Activated CD8-positive, alpha-beta T cell treated with anti-CD3 and anti-CD28 coated beads for 36 hours (primary cell): Measurements from ENCODE around the gene OCEL1. TPM values are rescaled to one million over a fixed set of nuclear protein-coding genes. Genes with fewer than 3 reads are reported as not detected.
"Not testable (repeated sequence)": the region's sequence is repeated elsewhere in the genome, so short reads cannot be mapped to it uniquely, and the experiment has no call there.

Source experiments
- ATAC-seq: fragments of 200-7000 bp; cut with Tn5 transposase; one replicate; pipeline ENCODE4 v1.10.0; 2021; ENCODE audit warnings: mild to moderate bottlenecking, moderate library complexity
- CTCF ChIA-PET: fragments of 350-600 bp; sonication (Branson Sonifier 250); formaldehyde crosslinking; loops from one replicate; lab custom pipeline; 2021; ENCODE audit warnings: antibody characterized with exemption; lab: Charles Lee
- POLR2A ChIA-PET: fragments of 350-600 bp; sonication (Branson Sonifier 250); formaldehyde crosslinking; loops from one replicate; lab custom pipeline; 2021; ENCODE audit warnings: antibody characterized with exemption; lab: Charles Lee
- DNase-seq: peaks from one replicate; pipeline ENCODE4 v3.0.0-alpha.2; 2020
- H3K27ac Mint-ChIP-seq: one replicate; pipeline ENCODE4 v1.8.0; 2021; ENCODE audit warnings: mild to moderate bottlenecking, mixed read lengths
- H3K27me3 Mint-ChIP-seq: one replicate; pipeline ENCODE4 v1.8.0; 2021; ENCODE audit warnings: mixed read lengths
- H3K36me3 Mint-ChIP-seq: one replicate; pipeline ENCODE4 v1.8.0; 2021; ENCODE audit warnings: low read depth, mixed read lengths
- H3K4me1 Mint-ChIP-seq: one replicate; pipeline ENCODE4 v1.8.0; 2021; ENCODE audit warnings: low read depth, mixed read lengths
- H3K4me3 Mint-ChIP-seq: one replicate; pipeline ENCODE4 v1.8.0; 2021; ENCODE audit warnings: mild to moderate bottlenecking, moderate library complexity, mixed read lengths
- H3K9me3 Mint-ChIP-seq: one replicate; pipeline ENCODE4 v1.8.0; 2021; ENCODE audit warnings: mixed read lengths
- intact Hi-C: fragments of 100-400 bp; cut with micrococcal nuclease; formaldehyde crosslinking; loops from one replicate; pipeline ENCODE4 v1.10.0; 2022
- total RNA-seq, 2 experiments: library from RNA; stranded (reverse); gene quantifications; one replicate each; pipeline ENCODE4 v1.2.3, GENCODE V29; 2021
- TF ChIP-seq, protein P1 (sequence below): fragments of 200-600 bp; IDR thresholded peaks from one replicate; pipeline ENCODE4 v1.8.0; 2022; ENCODE audit warnings: antibody characterized with exemption, mild to moderate bottlenecking

OCEL1 gene
- total RNA-seq, 2 experiments from 2014 or later = 20.1 TPM

DNA sequence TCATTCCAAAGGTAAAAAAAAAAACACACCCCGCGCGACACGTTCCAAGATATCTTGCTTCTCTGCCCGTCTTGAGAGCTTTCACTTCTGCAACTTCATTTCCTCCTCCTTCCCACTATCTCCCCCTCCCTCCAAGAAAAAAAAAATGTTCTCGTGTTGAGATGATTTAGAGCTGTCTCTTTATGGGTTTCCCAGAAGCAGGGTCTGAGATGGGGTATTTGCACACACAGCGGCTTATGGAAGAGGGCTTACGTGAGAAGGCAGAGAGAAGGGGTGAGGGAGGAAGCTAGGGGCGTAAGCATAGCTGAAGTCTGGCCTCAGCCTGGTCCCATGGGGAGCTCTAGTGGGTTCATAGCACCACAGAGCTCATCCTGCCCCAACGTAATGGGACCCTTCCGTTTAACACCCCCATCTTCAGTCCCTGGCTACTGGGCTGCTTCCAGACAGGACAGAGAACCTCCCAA, 42.1 kb upstream of the OCEL1 start:
- Mint-ChIP-seq H3K9me3 (no peaks in the 10 kb centered on the region), H3K4me1 (peaks cover 20% of the 10 kb centered on the region), H3K4me3 (peak overlapping the region; percentile 72), H3K27ac (peak overlapping the region; percentile 97), H3K36me3 (peaks cover 33% of the 10 kb centered on the region), H3K27me3 (no peaks in the 10 kb centered on the region)
- intact Hi-C loops = no loop called here
- ChIA-PET CTCF (interaction anchor here (0.6 to 2.9 kb wide), 5 partner anchors 8 to 117 kb away, joined by 3 to 13 read pairs (median 4); no protein-coding TSS in a partner anchor), POLR2A (interaction anchor here (0.7 to 3.3 kb wide), 10 partner anchors 10 to 227 kb away, joined by 3 to 13 read pairs (median 4); partner anchors contain the start of gene OCEL1)
- DNase-seq (peak; percentile 42), ATAC-seq (peak; percentile 67)
- TF ChIP-seq, protein P1, sequence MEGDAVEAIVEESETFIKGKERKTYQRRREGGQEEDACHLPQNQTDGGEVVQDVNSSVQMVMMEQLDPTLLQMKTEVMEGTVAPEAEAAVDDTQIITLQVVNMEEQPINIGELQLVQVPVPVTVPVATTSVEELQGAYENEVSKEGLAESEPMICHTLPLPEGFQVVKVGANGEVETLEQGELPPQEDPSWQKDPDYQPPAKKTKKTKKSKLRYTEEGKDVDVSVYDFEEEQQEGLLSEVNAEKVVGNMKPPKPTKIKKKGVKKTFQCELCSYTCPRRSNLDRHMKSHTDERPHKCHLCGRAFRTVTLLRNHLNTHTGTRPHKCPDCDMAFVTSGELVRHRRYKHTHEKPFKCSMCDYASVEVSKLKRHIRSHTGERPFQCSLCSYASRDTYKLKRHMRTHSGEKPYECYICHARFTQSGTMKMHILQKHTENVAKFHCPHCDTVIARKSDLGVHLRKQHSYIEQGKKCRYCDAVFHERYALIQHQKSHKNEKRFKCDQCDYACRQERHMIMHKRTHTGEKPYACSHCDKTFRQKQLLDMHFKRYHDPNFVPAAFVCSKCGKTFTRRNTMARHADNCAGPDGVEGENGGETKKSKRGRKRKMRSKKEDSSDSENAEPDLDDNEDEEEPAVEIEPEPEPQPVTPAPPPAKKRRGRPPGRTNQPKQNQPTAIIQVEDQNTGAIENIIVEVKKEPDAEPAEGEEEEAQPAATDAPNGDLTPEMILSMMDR = no peak

DNA sequence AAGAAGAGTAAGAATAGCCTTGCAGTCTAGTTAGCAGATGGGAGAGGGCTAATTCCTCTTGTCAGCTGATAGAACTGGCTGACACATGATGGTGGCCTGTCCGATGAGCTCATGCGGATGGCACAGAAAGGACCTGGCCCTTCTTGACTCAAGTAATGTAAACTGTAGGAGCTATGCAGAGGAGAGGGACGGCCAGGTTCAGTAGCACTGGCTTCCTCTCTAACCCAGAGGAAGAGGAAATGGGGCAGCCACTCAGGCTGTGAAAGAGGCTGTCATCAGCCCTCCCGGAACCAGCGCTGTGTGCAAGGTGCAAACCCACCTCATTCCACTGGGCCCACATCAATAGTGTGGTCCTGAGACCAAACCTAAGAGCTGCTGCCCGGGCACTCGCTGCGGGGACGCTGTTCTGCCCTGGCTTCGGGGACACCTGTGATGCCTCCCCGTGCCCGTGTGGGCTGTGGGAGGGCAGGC, 41.6 kb upstream of the OCEL1 start:
- DNase-seq (peak; percentile 72), ATAC-seq (peak; percentile 82)
- TF ChIP-seq, protein P1 = no peak
- no peaks in the 10 kb centered on the region for H3K27me3 Mint-ChIP-seq
- H3K27ac Mint-ChIP-seq = peak overlapping the region; percentile 97
- no peaks in the 10 kb centered on the region for H3K9me3 Mint-ChIP-seq
- CTCF ChIA-PET = interaction anchor here (0.6 to 2.9 kb wide), 3 partner anchors 9 to 117 kb away, joined by 3 to 13 read pairs (median 4); no protein-coding TSS in a partner anchor
- POLR2A ChIA-PET = interaction anchor here (0.7 to 3.3 kb wide), 10 partner anchors 11 to 226 kb away, joined by 3 to 13 read pairs (median 4); partner anchors contain the start of gene OCEL1
- peak overlapping the region; percentile 72 for H3K4me3 Mint-ChIP-seq
- intact Hi-C loops = no loop called here
- peaks cover 36% of the 10 kb centered on the region for H3K36me3 Mint-ChIP-seq
- H3K4me1 Mint-ChIP-seq = peaks cover 20% of the 10 kb centered on the region

DNA sequence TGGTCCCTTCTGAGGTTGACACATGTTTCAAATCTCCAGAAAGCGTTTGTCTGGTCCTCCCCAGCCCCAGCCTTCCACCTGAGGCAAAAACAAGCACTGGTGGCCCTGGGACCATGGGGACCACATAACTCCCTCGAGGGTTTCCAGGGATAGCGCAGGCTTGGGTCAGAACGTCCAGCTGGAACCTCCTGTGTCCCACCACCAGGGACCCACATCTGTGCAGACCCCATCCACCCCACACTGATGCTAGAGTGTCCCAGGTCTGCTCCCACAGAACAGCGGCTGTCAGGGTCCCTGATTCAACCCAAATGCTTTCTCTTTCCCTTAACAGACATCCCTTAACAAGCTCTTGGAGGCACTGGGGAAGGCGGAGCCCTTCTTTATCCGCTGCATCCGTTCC, 40.4 kb upstream of the OCEL1 start:
- Mint-ChIP-seq H3K9me3 (no peaks in the 10 kb centered on the region), H3K4me1 (peaks cover 20% of the 10 kb centered on the region), H3K4me3 (no peak overlapping the region), H3K36me3 (peaks cover 36% of the 10 kb centered on the region), H3K27me3 (no peaks in the 10 kb centered on the region), H3K27ac (no peak overlapping the region)
- intact Hi-C loops = no loop called here
- ATAC-seq (no peak), DNase-seq (no peak)
- TF ChIP-seq, protein P1 = no peak
- POLR2A ChIA-PET = interaction anchor here (3.3 kb wide), 1 partner anchor 109 kb away, joined by 13 read pairs; no protein-coding TSS in a partner anchor
- CTCF ChIA-PET = interaction anchor here (0.6 kb wide), 1 partner anchor 20 kb away, joined by 3 read pairs; no protein-coding TSS in a partner anchor

DNA sequence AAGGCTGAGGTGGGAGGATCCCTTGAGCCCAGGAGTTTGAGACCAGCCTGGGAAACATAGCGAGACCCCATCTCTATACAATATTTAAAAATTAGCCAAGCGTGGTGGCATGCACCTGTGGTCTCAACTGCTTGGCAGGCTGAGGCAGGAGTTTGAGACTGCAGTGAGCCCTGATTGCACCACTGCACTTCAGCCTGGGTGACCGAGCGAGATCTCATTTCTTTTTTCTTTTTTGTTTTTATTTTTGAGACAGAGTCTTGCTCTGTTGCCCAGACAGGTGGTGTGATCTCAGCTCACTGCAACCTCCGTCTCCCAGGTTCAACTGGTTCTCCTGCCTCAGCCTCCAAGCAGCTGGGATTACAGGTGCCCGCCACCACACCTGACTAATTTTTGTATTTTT, 34.3 kb upstream of the OCEL1 start:
- H3K27me3 Mint-ChIP-seq, H3K27ac Mint-ChIP-seq, H3K4me3 Mint-ChIP-seq, CTCF ChIA-PET, intact Hi-C loops, DNase-seq, H3K4me1 Mint-ChIP-seq, H3K9me3 Mint-ChIP-seq, ATAC-seq: not testable (repeated sequence)
- H3K36me3 Mint-ChIP-seq = peaks cover 36% of the 10 kb centered on the region
- POLR2A ChIA-PET = interaction anchor here (1.7 kb wide), 1 partner anchor 9 kb away, joined by 3 read pairs; no protein-coding TSS in a partner anchor

DNA sequence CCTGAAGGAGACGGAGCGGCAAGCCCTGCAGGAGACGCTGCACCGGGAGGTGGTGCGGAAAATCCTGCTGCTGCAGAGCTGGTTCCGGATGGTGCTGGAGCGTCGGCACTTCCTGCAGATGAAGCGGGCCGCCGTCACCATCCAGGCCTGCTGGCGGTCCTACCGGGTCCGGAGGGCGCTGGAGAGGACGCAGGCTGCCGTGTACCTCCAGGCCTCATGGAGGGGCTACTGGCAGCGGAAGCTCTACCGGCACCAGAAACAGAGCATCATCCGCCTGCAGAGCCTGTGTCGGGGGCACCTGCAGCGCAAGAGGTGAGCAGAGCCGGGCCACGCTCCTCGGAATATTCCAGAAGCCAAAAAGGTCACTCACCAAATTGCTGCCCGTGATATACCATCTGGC, 33.3 kb upstream of the OCEL1 start:
- H3K9me3 Mint-ChIP-seq = no peaks in the 10 kb centered on the region
- no peaks in the 10 kb centered on the region for H3K27me3 Mint-ChIP-seq
- H3K36me3 Mint-ChIP-seq = peaks cover 35% of the 10 kb centered on the region
- no peak for ATAC-seq
- POLR2A ChIA-PET = interaction anchor here (0.7 to 1.7 kb wide), 3 partner anchors 8 to 33 kb away, joined by 3 to 4 read pairs (median 3); partner anchors contain the start of gene OCEL1
- H3K4me1 Mint-ChIP-seq = no peaks in the 10 kb centered on the region
- no peak overlapping the region for H3K27ac Mint-ChIP-seq
- DNase-seq = no peak
- intact Hi-C loops = no loop called here
- CTCF ChIA-PET = no interaction called here
- TF ChIP-seq, protein P1 = no peak
- H3K4me3 Mint-ChIP-seq = no peak overlapping the region
